Measurements from ENCODE around the gene MCM5.

DNA sequence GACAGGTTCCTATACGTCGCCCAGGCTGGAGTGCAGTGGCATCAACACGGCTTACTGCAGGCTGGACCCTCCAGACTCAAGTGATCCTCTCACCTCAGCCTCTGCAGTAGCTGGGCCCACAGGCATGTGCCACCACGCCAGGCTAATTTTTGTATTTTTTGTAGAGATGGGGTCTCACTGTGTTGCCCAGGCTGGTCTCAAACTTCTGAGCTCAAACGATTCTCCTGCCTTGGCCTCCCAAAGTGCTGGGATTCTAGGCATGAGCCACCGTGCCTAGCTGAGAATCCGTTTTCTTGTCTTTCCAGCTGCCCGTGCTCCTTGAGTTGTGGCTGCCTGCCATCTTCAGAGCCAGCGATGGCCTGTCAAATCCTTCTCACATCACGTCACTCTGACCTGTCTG is 56.8 kb downstream of the MCM5 start:
- TF ChIP-seq GATA3 (IDR thresholded peaks at IDR 0.05; ENCODE audit: low read depth, low read length) (no peak), GATA2 (IDR thresholded peaks at IDR 0.05; ENCODE audit: low read depth, low read length) (no peak)

Data from SH-SY5Y (cell line).